D721Med (cell line): ENCODE measurements around the gene ERO1B.

Experiments used
- DNase-seq: peaks from one replicate; pipeline ENCODE4 v3.0.0; 2011; ENCODE audit warnings: low spot score; ENCODE audit not compliant: insufficient read length
- FAIRE-seq: peaks from 2 replicates; lab custom pipeline; 2011; peaks lifted over from hg19 to GRCh38; lab: Jason Lieb, UNC
- TF ChIP-seq, protein P1 (sequence below): IDR thresholded peaks from 2 replicates; pipeline ENCODE4 v1.5.1; 2012; ENCODE audit warnings: mild to moderate bottlenecking, control low read depth; ENCODE audit not compliant: insufficient read depth; ENCODE audit errors: missing control alignments

ERO1B gene

DNA sequence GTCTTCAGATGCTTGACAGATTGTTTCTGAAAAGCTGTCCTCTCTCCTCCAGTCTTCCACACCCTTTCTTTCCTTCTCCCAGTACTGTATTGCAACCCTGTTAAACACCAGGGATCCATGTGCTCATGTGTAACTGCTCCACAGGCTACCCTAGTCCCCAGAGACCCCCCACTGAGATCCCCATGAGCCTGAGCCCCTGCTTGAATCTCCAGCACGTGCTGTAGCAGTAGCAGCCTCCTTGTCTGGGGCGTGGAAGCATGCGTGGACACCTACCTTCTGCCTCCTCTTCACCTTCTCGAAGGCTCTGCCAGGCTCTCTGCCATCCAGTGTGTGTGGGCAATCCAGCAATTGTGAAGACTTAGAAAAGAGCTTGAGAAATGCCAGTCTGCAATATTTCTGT lies 114.2 kb downstream of the ERO1B start:
- TF ChIP-seq, protein P1, sequence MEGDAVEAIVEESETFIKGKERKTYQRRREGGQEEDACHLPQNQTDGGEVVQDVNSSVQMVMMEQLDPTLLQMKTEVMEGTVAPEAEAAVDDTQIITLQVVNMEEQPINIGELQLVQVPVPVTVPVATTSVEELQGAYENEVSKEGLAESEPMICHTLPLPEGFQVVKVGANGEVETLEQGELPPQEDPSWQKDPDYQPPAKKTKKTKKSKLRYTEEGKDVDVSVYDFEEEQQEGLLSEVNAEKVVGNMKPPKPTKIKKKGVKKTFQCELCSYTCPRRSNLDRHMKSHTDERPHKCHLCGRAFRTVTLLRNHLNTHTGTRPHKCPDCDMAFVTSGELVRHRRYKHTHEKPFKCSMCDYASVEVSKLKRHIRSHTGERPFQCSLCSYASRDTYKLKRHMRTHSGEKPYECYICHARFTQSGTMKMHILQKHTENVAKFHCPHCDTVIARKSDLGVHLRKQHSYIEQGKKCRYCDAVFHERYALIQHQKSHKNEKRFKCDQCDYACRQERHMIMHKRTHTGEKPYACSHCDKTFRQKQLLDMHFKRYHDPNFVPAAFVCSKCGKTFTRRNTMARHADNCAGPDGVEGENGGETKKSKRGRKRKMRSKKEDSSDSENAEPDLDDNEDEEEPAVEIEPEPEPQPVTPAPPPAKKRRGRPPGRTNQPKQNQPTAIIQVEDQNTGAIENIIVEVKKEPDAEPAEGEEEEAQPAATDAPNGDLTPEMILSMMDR: no peak
- DNase-seq: no peak
- FAIRE-seq: no peak

DNA sequence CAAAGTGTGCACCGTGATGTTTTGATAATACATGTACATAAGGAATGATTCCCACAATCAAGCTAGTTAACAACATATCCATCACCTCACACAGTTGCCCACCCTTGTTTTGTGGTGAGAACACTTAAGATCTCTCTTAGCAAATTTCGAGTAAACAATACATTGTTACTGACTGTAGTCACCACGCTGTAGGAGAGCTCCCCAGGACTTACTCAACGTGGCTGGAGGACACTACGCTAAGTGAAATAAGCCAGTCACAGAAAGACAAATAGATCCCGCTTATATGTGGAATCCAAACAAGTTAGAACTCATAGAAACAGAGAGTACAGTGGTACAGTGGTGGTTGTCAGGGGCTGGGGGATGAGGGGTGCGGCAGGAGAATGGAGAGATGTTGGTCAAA lies 114.6 kb downstream of the ERO1B start:
- TF ChIP-seq, protein P1: no peak
- DNase-seq (no peak), FAIRE-seq (no peak)

DNA sequence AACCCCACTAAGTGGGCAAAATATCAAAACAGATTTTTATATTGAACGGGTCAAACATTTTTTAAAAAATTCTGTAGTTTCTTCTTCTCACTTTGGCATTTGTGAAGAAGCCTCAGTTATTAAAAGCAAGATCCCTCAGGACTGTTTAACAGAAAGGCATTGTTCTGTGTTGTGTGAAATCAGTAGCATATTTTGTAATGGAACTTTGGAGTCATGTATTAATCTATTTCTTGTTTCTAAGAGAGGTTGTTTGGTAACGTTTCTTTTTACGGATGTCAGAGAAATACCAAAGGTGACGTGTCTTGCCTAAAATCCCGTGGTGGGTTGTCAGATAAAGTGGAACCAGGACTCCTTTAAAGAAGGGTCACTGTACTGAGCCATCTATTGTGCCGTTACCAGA lies 115.7 kb downstream of the ERO1B start:
- TF ChIP-seq, protein P1: no peak
- no peak for DNase-seq
- no peak for FAIRE-seq
